Measurements from ENCODE around the gene SLTM. TPM values are rescaled to one million over a fixed set of nuclear protein-coding genes. Genes with fewer than 3 reads are reported as not detected.
"Not testable (repeated sequence)": the region's sequence is repeated elsewhere in the genome, so short reads cannot be mapped to it uniquely, and the experiment has no call there.

The SLTM gene
- total RNA-seq, 1 donor from 2014 or later = 93.9 TPM

- TF ChIP-seq CTCF (IDR thresholded peaks at IDR 0.05) = no peak
- Mint-ChIP-seq H3K27me3 (ENCODE audit: unreplicated experiment) (no peaks in the 10 kb centered on the region), H3K4me3 (ENCODE audit: unreplicated experiment) (no peak overlapping the region), H3K36me3 (ENCODE audit: unreplicated experiment) (peaks cover 2% of the 10 kb centered on the region), H3K4me1 (ENCODE audit: unreplicated experiment) (no peaks in the 10 kb centered on the region), H3K27ac (ENCODE audit: unreplicated experiment) (no peak overlapping the region), H3K9me3 (ENCODE audit: unreplicated experiment) (no peaks in the 10 kb centered on the region)
- DNase-seq (ENCODE audit: extremely low spot score, unreplicated experiment) = no peak
Observed at GRCh38 chr15:58870451-58870850, 63.0 kb downstream of the SLTM start.

- H3K9me3 Mint-ChIP-seq (ENCODE audit: unreplicated experiment) = no peaks in the 10 kb centered on the region
- H3K4me1 Mint-ChIP-seq (ENCODE audit: unreplicated experiment) = no peaks in the 10 kb centered on the region
- H3K4me3 Mint-ChIP-seq (ENCODE audit: unreplicated experiment) = no peak overlapping the region
- H3K27ac Mint-ChIP-seq (ENCODE audit: unreplicated experiment) = no peak overlapping the region
- no peak for TF ChIP-seq CTCF (IDR thresholded peaks at IDR 0.05)
- H3K27me3 Mint-ChIP-seq (ENCODE audit: unreplicated experiment) = no peaks in the 10 kb centered on the region
- DNase-seq (ENCODE audit: extremely low spot score, unreplicated experiment) = no peak
- H3K36me3 Mint-ChIP-seq (ENCODE audit: unreplicated experiment) = peaks cover 2% of the 10 kb centered on the region
Observed at GRCh38 chr15:58867926-58868325, 65.6 kb downstream of the SLTM start.

GRCh38 chr15:58865425-58865880 is 68.0 kb downstream of the SLTM start:
- no peaks in the 10 kb centered on the region for H3K4me1 Mint-ChIP-seq (ENCODE audit: unreplicated experiment)
- no peak overlapping the region for H3K27ac Mint-ChIP-seq (ENCODE audit: unreplicated experiment)
- TF ChIP-seq CTCF (IDR thresholded peaks at IDR 0.05) = no peak
- no peak overlapping the region for H3K4me3 Mint-ChIP-seq (ENCODE audit: unreplicated experiment)
- H3K27me3 Mint-ChIP-seq (ENCODE audit: unreplicated experiment) = no peaks in the 10 kb centered on the region
- DNase-seq (ENCODE audit: extremely low spot score, unreplicated experiment) = no peak
- peaks cover 2% of the 10 kb centered on the region for H3K36me3 Mint-ChIP-seq (ENCODE audit: unreplicated experiment)
- no peaks in the 10 kb centered on the region for H3K9me3 Mint-ChIP-seq (ENCODE audit: unreplicated experiment)

GRCh38 chr15:58864602-58865424 is 68.7 kb downstream of the SLTM start:
- Mint-ChIP-seq H3K36me3 (ENCODE audit: unreplicated experiment) (peaks cover 2% of the 10 kb centered on the region), H3K27ac (ENCODE audit: unreplicated experiment) (no peak overlapping the region), H3K9me3 (ENCODE audit: unreplicated experiment) (no peaks in the 10 kb centered on the region), H3K27me3 (ENCODE audit: unreplicated experiment) (no peaks in the 10 kb centered on the region), H3K4me3 (ENCODE audit: unreplicated experiment) (no peak overlapping the region), H3K4me1 (ENCODE audit: unreplicated experiment) (no peaks in the 10 kb centered on the region)
- no peak for TF ChIP-seq CTCF (IDR thresholded peaks at IDR 0.05)
- DNase-seq (ENCODE audit: extremely low spot score, unreplicated experiment) = no peak

- no peak for TF ChIP-seq CTCF (IDR thresholded peaks at IDR 0.05)
- Mint-ChIP-seq H3K4me1 (ENCODE audit: unreplicated experiment) (no peaks in the 10 kb centered on the region), H3K4me3 (ENCODE audit: unreplicated experiment) (no peak overlapping the region), H3K27ac (ENCODE audit: unreplicated experiment) (no peak overlapping the region), H3K36me3 (ENCODE audit: unreplicated experiment) (peaks cover 8% of the 10 kb centered on the region), H3K9me3 (ENCODE audit: unreplicated experiment) (no peaks in the 10 kb centered on the region), H3K27me3 (ENCODE audit: unreplicated experiment) (no peaks in the 10 kb centered on the region)
- DNase-seq (ENCODE audit: extremely low spot score, unreplicated experiment) = no peak
Observed at GRCh38 chr15:58862326-58862725, 71.2 kb downstream of the SLTM start.

GRCh38 chr15:58856621-58857020 is 76.9 kb downstream of the SLTM start:
- H3K27me3 Mint-ChIP-seq (ENCODE audit: unreplicated experiment); DNase-seq (ENCODE audit: extremely low spot score, unreplicated experiment); H3K27ac Mint-ChIP-seq (ENCODE audit: unreplicated experiment); H3K9me3 Mint-ChIP-seq (ENCODE audit: unreplicated experiment); H3K4me3 Mint-ChIP-seq (ENCODE audit: unreplicated experiment): not testable (repeated sequence)
- Mint-ChIP-seq H3K36me3 (ENCODE audit: unreplicated experiment) (peaks cover 20% of the 10 kb centered on the region), H3K4me1 (ENCODE audit: unreplicated experiment) (peaks cover 16% of the 10 kb centered on the region)
